Fibroblast of skin of back (primary cell): Measurements from ENCODE around the gene CREB5.

ENCODE experiments used
- DNase-seq: peaks from one replicate; pipeline ENCODE4 v3.0.0-alpha.2; 2013

Gene CREB5

DNA sequence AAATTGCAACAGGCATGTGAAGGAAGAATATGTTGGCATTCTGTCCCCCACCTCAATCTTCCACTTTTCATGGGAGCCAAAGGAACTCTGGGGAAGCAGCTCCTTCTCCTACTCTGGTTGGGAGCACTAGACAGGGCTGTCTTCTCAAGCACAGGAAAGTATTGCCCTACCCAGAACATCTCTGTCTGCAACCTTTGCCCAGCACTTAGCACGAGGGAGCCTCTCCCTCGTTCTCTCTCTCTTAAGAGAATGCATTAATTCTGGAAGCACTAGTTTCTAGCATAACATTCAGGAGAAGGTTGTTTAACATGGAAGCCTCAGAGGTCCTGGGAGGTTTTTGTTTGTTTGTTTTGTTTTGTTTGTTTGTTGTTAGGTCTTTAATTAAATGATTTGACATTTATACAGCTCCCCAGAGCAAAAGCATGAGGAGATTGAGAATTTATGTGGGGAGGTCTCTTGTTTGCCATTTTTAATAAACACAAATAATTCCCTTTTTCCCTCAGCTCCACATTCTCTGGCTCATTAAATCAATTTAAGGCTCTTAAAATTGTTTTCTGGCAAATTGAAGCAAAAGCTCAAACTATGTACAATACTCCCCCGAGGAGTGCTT lies 305.2 kb downstream of the CREB5 start:
- no peak for DNase-seq

DNA sequence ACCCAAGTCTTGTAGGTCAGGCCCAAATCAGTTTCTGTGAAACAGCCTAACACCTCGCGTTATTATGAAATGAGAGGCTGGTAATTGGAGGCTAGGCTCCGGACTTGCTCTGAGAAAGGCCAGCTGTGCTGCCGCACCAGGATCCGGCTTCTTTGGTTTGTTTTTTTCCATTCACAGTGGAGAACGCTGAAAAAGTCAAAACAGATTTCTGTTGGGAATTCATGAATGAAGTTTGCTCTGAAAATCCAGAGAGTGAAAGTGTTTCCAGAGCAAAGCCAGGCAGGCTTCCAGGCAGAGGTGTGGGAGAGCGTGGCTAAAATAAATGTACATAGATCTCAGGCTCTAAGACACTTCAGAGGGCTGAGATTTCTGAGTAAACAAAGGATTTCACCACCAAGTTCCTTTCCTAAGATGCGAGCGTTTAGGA lies 305.8 kb downstream of the CREB5 start:
- DNase-seq = no peak

DNA sequence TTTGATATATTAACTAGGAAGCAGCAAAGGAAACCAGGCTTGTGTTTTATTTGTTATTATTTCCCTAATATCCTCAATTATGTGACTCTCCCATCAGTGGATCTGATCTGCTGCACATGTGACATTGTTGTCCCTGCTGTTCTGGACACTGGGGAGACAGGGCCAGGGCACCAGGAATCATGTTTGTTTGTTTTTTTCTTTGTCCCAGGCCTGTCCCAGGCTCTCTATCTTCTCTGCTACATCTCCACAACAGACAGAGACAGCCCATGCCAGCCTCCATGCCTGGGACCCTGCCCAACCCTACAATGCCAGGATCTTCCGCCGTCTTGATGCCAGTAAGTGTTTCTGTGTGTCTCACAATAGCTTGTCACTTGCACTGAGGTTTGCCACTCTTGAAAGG lies 306.2 kb downstream of the CREB5 start:
- no peak for DNase-seq

DNA sequence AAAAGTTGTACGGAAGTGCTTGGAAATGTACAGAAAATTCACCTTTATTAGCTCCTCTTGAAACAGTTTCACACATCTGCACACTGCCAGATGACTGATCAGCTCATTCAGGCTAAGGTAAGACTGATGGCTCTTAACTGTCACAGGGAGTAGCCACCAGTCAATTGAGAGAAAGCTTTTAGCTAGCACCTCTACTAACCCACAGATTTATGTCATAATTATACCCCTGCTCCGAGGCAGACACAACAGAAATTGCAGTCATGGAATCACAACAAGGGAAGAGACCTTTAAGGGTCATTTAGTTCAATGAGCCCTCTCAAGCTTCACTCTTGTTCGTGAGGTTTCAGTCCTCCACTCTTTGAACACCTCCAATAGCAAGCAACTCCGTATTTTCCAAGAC lies 310.4 kb downstream of the CREB5 start:
- no peak for DNase-seq

DNA sequence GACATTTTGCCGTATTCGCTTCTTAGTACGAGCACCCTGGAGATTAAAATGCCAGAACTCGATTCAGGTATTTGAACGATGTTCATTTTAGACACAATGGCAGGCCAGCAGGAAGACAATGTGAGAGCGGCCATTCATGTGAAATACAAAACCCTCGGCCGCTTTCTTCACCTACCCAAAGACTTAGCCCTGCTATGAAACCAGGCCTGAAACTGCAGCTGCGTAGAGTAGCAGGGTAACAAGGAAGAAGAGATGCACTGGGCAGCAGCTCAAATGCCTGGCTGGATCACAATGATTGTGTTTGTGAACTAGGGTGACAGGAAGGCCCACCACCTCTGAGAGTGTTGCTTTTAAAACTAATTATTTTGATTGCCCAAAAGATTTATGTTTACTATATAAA lies 311.0 kb downstream of the CREB5 start:
- DNase-seq = no peak

DNA sequence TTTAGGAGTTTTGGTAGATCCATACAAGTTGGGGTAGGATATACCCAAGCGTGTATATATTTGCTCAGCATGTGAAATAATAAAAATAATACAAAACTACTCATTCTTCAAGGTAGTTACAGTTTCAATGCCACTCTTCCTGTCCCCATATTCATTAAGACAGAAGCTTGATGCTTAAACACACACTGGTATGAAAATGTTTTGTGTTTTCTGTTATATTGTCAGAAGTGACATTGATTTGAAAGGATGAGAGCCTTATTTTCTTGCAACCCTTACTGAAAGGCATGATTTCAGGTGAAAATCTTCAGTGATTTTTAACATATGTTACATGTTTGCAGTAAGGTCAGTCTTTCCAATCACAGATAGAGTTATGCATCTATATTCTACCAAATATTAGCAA lies 312.2 kb downstream of the CREB5 start:
- no peak for DNase-seq

DNA sequence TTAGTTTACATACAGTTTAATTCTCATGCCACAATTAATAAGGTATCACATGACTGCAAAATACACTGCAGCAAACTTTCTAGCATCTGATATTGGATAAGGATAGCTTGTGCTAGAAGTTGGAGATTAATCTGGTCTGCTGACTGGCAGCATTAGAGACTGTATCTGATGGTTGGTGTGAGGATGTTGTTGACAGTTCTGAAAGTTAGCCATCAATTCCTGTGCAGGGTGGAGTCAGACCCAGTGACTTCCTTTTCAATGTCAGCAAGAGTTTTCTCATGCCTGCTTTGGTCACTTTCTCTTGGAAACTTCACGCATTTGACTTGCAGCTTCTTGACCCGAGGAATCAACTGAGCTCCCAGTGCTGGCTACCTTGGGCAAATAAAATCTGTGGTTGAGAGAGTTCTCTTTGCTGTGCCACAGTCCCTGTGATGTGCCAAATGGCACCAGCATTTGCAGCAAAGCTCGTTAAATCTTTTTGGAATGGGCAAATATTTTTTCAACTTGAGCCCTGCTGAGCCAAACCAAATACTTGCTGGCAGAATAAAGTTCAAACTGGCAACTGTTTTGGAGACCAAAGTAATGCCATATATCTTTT lies 312.8 kb downstream of the CREB5 start:
- no peak for DNase-seq

DNA sequence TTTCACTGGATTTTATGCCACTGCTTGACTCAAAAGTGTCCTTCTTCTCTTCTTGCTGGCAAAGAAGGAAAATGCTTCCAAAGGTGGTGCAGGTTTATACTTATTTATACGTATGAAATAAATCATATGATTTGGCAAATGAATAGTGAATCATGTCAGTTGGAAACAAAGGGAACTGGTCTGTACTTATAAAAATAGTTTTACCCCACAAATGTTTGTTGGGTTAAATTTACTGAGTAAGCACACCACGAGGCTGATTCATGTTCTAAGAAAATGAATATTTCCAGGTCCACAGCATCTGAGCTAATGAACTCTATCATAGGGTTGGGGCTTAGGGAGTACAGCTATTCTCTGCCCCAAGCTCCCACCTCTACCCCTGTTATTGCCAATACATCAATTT lies 313.6 kb downstream of the CREB5 start:
- DNase-seq = no peak

DNA sequence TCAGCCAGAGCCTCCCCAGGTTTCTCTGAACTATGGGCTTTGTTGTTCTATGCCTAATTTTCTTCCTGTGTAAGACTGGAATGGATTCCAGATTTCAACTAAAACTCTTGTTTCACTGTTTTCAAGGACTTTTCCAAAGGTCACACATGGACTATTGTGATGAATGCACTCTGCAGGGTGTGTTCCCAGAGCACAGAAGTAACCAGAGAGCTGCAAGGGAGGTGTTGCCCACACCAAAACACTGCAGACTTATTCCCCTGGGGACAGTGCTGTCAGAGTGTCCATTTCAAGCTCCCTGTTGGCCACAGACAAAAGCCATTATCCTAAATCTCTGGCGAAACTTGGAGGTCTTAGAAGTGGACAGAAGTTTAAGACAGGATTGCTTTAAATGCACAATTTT lies 314.2 kb downstream of the CREB5 start:
- DNase-seq = no peak

DNA sequence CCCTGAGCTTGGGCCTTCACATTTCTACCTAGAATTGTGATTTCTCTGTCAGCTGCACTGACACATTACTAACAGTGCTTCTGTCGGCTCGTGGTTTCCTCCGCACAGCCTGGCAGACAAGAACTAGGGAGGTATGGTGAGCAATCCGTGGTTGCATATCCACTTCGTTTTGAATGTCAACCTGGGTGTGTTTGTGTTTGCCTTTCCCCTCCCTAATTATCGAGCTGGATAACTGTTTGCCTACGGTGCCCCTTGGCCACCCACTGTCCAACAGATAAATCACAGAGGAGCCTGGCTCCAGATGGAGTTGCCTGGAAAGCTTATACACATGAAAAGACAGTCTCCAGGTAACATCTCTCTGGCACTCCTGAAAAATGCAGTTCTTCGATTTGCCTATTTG lies 317.0 kb downstream of the CREB5 start:
- DNase-seq = no peak

DNA sequence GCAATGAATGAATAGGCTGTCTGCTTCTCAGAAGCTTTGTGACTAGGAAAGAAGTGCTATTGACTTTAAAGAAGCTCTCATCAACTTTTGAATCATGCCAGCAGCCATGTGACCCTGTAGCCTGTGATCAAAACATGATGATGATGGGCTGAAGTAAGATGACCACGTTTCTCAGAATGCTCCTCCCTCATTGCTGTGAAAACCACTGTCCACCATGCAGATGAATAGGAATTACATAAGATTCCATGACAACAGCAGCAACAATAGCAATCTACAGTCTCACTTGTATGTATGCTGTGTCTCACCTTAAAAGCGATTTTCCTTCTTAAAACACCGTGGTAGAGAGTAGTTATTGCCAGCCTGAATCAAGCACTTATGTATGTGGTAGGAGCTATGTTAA lies 317.4 kb downstream of the CREB5 start:
- no peak for DNase-seq

DNA sequence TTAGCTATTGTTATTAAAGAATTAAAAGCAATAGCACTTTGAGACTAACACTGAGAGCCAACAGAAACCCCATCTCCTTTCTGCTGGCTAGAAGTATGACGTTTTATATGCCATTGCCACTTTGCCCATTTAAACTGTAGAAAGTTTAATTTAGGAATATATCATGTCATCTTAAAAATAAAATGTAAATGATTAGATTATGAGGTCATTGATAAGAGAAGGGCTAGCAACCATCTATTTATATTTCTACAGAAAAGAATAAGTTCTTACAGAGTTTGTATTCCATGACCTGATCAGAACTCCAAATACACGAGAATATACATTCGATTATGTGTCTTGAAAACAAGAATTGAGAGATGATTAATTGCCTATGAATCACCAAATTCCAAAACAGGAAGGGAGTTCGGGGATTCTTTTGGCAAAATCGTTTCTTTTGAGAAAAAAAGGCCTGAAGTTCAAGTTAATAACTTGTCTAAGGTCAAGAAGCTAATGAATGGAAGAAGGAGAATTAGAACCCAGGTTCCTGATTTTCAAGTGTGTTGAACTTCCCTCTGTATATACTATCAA lies 318.9 kb downstream of the CREB5 start:
- peak; percentile 17 for DNase-seq

DNA sequence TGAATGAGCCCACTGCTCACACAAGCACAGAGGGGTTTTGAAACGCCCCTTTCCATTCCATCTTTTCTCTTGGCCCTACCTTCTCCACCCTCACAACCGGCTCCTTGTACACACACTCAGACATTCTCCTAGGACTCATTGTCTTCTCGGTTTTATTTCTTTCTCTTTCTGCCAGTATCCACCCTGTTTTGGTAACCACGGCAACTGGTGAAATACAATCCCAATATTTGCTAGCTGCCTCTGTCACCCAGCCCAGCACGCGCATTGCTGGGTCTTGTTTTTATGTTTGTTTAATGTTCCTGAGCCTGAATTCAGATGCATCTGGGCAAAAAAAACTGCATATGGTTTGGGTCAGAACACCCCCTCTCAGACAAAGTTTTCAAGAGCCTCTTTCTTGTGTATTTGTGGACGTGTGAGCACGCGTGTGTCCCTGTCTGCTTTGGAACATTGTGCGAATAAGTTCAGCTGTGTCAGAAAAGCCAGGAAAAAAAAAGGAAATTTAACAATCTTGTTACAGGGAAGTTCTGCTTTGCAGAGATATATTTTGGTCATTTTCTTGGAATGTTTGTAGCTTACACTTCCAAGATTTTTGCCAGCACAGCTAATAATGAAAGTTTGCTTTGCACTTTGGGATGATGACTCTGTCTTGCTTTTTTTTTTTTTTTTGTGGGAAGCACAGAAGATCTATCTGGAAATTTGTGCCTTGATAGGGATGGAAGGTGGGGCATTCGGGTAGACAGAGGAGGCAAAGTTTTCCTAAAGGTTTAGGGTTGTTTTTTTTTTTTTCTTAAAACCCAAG lies 320.0 kb downstream of the CREB5 start:
- peak; percentile 73 for DNase-seq

DNA sequence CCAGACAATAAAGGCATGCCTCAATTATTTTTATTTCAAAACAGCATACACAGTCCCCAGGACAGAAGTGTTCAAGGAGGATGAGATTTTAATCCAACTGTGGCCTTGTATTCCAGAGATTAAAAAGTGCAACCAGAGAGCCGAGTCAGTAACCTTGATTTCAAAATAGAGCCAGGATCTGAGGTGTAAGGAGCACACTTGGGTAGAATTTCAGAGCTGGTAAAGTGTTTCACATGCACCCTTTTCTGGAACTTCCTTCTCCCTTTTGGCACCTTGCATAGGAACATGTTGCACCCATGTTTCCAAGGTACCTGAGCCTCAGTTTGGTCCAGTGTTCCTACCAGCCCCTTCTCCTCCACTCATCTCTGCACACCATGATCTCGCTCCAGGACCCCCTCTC lies 320.7 kb downstream of the CREB5 start:
- DNase-seq = no peak

DNA sequence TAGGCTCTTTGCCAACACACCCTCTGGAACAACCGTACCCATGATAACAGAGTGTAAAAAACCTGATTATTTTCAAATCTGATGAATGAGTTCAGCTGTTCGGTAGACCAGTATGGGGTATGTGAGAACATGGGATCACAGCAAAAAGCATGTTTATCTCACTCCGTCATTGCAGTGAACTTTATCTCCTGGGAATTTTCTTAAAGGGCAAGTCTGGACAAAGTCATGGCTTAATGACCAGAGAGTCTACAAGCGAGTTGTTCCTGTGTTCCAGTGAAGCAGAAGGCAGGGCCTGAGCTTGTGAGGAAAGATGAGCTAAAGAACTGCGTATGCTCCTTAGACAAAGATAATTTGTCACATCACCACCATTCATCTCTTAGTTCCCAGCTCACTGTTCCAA lies 326.1 kb downstream of the CREB5 start:
- DNase-seq = no peak

DNA sequence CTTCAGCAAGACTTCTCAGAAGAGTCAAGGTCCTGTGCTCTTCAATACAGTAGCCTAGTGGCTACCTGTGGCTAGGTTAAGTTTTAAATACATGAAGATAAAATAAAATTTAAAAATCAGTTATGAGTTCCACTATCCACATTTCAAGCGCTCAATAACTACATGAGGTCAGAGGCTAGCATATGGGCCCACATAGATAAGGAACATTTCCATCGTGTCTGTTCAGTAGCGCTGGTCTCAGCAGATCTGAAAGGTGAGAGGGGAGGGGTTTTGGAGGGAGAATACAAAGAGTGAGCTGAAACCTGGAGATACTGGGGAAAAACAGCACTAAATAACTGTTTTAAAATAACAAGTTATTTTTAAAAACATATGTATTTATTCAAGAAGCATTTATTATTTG lies 326.8 kb downstream of the CREB5 start:
- DNase-seq = no peak

DNA sequence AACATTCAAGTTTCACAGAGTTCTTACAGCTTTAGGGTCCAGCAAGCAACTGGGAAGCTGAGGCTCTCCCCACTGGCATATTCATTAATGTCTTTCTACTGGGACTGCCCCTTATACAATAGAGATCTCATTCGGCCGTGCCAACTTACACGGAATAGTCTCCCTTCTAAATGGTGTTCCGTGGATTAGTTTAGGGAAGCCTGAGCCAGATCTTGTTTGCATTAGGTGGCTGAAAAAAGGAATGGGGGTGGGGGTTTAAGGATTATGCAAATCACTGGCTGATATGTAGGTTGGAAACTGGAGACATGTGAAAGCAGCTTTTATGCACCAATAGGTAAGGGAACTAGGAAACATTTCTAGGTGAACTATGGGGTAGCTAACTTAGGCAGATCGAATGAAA lies 327.5 kb downstream of the CREB5 start:
- DNase-seq = no peak

DNA sequence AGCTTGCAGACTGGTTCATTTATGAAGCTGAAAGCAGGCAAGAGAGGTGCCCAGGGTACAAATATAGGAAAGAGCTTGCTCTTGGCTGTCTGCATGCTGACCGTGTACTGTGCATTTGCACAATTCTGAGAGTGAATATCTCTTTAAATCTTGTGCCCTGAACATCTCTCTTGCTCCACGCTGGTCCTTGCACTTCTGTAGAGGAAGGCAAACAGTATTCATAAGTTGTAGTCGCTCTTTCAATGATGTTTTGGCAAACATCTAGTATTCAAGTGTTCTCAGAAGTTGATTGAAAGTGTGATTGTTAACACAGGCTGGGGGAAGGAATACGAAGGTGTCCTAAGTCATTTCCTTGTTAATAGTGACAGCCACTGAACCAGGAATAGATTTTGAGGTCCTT lies 332.6 kb downstream of the CREB5 start:
- no peak for DNase-seq

DNA sequence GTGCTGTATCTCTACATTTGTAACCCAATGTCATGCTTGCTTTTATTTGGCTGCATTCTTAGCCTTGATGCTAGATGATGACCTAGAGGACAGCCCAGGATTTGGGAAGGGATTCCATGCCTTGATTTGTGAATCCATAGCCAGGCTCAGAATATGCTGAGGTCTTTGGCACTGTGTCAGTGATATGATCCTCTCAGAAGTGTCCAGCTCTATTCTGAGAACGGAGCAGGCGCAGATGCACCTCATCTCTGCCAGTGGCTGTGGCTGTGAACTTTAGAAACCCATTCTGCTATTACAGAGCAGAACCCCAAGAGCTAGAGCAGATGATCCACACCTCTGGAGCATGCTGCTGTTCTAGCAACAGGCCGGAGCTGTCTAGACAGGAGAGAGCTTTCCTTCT lies 333.0 kb downstream of the CREB5 start:
- no peak for DNase-seq

DNA sequence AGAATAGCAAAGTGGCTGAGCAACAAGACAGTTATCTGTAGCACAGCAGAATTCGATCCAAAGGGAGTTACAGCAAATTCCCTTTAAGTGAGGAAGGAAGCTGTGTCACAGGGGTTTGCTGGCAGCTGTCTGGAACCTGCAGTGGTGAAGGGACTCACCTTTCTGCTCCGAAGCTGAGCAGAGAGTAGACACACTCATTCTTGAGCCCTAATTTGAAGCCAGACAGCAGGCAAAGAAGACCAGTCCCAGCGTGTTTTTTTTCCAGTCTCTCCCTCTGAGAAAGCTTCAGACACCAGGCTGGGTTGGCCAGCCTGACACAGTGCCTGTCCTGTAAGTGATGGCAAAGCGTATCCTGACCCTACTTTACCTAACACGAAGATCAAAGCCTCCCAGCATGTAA lies 335.1 kb downstream of the CREB5 start:
- no peak for DNase-seq

DNA sequence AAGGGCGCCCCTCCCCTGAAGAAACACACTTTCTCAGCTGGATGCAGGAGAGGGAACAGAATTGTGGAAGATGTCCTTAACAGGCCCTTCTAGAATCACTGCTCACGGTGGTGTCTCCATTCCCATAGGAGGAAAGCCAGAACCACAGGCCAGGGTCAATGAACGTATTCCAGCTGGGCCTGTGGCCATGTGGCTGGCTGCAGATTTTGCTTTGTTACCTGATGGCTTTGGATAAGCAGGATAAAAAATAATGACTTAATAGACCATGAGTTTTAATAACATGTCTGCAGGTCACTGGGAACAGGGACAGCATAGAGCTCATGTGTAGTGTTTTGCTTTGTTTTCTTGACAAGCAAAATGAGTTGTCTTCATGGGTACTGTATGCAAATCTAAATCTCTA lies 335.5 kb downstream of the CREB5 start:
- no peak for DNase-seq

DNA sequence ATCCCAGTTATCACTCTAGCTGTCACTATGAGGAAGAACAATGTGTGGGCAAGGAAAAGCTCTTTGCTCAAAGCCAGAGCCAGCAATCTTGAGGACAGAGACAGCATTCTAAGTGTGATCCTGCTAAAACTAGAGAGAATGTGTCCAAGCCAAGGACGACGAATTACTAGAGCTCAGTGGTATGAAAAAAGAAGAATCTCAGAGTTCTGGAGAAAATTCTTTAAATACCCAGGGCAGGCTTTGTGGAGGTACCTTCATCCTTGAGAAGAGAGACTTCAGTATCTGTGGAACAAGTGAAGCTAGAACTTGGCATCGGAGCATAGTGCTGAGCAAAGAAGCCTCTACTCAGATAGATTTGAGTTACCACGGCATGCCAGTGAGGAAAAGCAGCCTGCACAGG lies 336.0 kb downstream of the CREB5 start:
- DNase-seq = no peak

DNA sequence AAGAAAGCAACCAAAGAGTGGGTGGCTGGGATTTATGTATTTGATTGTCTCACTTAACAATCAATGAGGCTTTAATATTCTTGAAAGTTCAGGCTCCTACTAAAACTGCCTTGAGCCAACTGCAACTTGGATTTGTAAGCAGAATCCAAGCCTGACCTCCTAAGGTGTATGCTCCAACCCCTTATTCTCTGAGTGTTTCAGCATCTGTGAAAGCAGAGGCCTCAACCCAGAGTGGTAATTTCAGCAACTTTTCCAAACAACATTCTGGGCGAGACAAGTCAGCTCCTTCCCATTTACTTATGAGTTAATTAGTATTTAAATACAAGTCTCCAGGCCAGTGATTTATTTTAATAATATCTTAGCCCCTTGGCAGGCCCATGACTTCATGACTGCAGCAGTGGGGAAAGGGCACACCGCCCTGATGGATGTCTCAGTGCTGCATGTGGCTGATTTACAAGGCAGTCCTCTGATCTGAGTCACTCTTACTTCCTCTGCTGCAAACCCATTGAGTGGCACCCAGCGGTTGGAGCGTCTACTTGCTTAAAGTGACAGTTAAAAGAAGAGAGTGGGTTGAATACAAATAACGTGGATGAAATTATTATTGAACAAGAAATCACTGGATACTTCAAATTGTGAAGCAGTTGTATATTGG lies 336.7 kb downstream of the CREB5 start:
- peak; percentile 39 for DNase-seq
